Hypothalamus (tissue), 51 donors: Measurements from ENCODE around the gene DNAJA3.

Source experiments
- DNase-seq, 51 donors: peaks; one replicate each; lab custom pipeline; 2025; lab: John Stamatoyannopoulos, UW

Gene DNAJA3

DNA sequence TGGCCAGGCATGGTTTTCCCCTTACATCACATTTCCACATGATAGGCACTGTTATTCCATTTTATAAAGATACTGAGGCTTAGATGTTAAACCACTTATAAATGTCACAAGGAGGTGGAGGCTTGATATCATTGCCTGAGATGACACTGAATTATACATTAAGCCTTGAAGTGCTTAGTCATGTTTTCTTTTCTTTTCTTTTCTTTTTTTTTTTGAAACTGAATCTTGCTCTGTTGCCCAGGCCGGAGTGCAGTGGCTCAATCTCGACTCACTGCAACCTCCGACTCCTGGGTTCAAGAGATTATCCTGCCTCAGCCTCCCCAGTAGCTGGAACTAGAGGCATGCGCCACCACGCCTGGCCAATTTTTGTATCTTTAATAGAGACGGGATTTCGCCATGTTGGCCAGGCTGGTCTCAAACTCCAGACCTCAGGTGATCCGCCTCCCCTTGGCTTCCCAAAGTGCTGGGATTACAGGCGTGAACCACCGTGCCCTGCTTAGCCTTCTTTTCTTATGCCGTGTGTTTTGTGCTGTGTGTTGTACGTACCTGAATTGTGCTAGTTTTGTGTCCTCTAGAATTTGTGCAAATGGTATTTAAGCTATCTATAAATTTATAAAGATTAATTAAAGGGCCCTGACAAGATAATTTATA is 1.2 kb downstream of the DNAJA3 start:
- no peak for DNase-seq

DNA sequence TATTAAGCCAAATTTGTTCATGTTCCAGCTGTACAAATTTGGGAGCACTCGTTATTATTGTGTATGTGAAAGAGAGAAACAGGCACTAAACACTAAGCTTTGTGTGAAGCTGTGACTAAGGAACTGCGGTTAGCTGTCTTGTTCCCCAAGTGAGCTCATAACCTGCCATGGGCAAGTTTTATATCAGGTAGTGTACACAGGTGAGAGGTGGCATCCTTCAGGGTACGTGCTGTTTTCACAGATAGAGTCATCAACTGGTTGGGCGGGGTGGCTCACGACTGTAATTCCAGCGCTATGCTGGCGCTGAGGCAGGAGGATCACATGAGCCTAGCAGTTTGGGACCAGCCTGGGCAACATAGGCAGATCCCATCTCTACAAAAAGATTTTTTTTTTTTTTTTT is 2.8 kb downstream of the DNAJA3 start:
- DNase-seq, result no peak

DNA sequence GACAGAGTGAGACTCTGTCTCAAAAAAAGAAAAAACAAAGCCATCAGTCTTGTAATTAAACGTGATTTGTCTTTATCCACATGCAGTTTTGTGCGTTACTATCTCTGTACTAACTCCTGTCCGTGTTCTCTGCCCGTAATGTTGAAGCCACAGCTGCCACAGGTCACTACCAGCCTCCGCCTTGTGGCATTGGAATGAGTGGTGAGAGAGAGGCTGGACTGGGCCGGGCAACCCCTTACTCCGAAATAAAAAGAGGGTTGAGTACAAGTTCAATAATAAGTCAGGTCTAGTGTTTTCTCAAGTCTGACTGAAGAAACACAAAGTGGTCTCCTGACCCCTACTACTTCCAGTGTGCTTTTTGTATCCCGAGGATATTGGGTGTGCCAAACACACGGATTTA is 5.4 kb downstream of the DNAJA3 start:
- no peak for DNase-seq

DNA sequence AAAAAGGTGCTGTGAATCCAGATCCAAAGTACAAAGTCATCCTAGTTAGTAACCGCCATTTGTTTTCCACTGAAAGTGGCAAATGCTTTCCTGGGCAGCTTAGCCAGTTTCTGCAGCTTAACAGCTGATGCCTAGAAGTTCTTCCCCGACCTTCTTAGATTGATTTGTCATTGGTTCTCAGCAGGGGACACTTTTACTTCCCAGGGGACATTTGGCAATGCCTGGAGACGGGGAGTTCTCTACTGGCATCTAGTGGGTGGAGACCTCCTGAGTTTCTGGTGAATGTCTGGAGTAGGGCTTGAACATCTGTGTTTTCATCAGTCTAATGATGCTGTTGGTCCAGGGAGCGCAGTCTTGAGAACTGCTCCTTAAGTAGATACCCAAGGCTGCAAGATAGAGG is 7.6 kb downstream of the DNAJA3 start:
- DNase-seq, result no peak

DNA sequence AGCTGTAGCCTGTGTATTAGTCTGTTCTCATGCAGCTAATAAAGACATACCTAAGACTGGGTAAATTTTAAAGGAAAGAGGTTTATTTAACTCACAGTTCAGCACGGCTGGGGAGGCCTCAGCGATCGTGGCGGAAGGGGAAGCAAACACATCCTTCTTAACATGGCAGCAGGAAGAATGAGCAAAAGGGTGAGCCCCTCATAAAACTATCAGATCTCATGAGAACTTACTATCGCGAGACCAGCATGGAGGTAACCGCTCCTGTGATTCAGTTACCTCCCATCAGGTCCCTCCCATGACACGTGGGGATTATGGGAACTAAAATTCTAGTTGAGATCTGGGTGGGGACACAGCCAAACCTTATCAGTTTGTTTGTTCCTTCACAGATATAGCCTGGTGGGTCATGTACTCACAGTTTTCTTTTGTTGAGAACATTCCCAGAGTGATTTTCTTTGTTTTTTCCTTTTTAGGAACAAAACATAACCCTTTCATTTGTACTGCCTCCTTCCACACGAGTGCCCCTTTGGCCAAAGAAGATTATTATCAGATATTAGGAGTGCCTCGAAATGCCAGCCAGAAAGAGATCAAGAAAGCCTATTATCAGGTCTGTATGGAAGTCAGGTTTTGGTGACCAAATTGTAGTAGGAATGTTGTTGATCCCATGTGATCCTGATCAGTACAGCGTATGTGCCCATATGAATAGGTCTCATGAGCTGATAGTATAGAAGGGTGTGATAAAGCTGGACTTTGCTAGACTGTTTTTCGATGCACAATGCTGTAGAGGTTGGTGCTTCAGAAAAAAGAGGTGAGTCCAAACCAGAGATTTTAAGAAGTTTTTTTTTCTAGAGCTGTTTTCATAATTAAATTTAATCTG is 8.5 kb downstream of the DNAJA3 start:
- no peak for DNase-seq

DNA sequence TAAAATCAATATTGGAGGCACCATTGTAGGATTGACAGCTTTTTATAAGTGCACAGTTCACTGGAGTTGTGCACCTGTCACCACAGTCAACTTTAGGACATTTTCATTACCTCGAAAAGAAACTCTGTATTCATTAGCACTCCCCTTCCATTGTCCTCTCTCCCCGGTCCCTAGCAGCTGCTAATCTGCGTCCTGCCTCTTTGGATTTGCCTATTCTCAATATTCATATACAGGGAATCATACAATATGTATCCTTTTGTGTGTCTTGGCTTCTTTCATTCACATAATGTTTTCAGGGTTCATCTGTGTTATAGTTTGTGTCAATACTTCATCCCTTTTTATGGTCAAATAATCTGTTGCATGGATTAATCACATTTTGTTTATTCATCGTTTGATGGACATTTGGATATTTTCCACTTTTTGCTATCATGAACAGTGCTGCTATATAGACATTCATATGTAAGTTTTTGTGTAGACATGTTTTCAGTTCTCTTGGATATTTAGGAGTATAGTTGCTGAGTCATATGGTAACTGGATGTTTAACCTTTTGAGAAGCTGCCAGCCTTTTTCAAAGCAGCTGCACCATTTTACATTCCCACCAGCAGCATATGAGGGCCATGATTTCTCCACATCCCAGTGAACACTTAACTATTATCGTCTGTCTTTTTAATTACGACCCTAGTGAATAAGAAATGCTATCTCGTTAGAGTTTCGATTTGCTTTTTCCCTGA is 9.8 kb downstream of the DNAJA3 start:
- DNase-seq, result no peak

DNA sequence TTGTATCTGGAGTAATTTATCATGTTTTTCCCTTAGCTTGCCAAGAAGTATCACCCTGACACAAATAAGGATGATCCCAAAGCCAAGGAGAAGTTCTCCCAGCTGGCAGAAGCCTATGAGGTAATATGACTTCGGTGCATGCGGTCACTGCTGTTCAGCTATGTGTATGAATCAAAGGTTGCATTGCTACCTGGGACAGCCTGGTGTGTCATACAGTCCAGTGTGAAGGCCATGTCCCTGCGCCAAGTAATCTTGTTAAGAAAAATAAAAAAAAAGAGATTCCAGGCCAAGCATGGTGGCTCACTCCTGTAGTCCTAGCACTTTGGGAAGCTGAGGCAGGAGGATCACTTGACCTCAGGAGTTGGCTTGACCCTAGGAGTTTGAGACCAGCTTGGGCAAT is 11.7 kb downstream of the DNAJA3 start:
- no peak for DNase-seq

- no peak for DNase-seq
Observed at GRCh38 chr16:4442371-4442770, 16.7 kb downstream of the DNAJA3 start.

GRCh38 chr16:4443271-4443670 is 17.6 kb downstream of the DNAJA3 start:
- no peak for DNase-seq

GRCh38 chr16:4443986-4444385 is 18.3 kb downstream of the DNAJA3 start:
- DNase-seq, result no peak

DNA sequence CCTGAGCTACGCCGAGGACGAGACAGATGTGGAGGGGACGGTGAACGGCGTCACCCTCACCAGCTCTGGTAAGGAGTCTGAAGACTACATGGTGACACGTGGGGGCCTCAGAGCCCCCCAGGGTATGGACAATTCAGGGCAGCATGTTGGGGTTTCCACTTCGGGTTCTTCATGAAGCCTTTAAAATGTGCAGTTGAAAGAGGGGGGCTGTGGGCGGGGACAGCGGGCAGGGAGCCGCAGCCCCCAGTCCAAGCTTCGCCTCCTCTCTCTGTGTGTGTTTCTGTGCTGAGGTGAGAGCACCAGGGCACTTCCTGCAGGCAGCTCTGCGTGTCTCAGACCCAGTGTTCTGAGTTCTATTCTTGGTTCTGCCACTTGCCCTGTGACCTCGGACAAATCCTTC is 24.8 kb downstream of the DNAJA3 start:
- DNase-seq, result no peak

GRCh38 chr16:4450931-4451519 is 25.4 kb downstream of the DNAJA3 start:
- no peak for DNase-seq

DNA sequence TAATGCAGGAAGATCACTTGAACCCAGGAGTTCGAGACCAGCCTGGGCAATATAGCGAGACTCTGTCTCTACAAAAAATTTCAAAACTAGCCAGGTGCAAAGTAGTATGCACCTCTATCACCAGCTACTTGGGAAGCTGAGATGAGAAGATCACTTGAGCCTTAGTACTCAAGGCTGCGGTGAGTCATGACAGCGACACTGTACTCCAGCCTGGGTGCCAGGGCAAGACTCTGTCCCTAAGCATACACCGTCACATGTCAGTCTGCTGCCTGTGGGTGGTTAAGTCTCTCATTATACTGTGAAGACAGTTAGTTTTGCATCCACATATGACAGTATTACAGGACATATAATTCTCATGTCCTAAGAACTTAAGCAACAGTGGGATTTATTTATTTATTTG is 27.0 kb downstream of the DNAJA3 start:
- DNase-seq, result no peak

- DNase-seq, result no peak
Observed at GRCh38 chr16:4454623-4455022, 29.0 kb downstream of the DNAJA3 start.

DNA sequence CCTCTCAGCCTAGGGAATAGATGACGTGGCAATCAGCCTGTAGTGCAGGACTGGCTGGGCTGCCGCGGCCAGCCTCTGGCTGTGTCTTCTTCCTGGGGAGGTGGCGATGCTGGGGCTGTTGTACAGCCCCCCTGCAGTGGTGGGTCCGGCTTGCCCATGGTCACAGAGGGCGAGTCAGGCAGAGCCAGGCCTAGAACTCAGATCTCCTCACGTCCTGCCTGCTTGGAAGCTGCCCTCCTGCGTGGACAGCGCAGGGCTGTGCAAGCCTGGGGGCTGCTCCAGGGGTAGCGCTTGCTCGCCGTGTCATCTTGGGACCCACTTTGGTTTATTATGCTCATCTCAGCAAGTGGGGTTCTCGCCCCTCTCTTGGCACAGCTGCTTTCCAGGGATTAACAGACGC is 29.4 kb downstream of the DNAJA3 start:
- no peak for DNase-seq

GRCh38 chr16:4455951-4456350 is 30.3 kb downstream of the DNAJA3 start:
- DNase-seq, result no peak

DNA sequence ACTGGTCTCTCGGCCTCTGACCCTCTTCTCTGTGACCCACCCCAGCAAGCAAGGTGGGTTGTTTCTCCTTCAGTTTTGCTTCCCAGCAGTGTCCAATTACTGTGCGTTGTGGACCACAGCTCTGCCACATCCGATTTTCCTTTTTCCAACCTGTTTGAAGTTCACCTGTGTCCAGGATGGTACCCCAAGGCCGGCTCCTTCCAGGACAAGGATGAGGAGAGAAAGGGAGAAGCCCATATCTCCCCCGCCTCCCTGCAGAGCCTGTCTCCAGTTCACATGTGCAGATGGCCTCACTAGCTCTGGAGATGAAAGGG is 35.2 kb downstream of the DNAJA3 start:
- DNase-seq, result peak in 3 of 51 donors; percentile 42 to 47 (median 43)

DNA sequence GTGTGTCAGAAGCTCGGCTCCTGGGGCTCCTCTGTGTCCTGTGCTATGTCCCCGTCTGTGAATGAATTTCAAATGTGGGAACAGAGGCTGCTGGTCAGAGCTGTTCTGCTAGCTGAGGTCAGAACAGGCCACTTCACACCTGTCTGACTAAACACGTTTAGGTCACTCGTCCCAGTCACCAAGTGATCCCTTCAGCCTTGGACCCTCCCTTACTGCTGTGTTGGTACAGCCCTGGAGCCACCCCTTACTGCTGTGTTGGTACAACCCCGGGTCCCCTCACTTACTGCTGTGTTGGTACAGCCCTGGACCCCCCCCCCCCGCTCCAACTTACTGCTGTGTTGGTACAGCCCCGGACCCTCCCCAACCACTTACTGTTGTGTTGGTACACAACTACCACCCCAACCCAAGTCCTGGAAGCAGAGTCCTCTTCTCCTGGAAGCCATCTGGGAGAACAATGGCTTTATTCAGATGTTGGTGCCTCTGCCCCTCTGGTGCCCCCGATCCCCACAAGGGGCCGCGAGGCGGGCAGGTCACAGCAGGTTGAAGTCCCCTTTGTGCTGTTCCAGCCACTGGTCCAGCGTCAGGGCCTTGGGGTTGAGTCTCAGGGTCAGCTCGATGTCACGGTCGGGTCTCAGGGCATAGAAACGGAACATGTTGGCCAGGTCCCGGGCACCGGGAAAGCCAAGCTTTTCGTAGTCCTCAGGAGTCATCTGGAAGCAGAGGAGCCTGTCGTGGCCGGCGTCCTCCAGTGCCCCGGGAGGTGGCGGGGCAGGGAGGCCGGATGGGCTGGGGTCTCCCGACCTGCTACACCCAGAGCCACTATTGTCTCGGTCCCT is 35.8 kb downstream of the DNAJA3 start:
- peak in 28 of 51 donors; percentile 5 to 64 (median 26) for DNase-seq

DNA sequence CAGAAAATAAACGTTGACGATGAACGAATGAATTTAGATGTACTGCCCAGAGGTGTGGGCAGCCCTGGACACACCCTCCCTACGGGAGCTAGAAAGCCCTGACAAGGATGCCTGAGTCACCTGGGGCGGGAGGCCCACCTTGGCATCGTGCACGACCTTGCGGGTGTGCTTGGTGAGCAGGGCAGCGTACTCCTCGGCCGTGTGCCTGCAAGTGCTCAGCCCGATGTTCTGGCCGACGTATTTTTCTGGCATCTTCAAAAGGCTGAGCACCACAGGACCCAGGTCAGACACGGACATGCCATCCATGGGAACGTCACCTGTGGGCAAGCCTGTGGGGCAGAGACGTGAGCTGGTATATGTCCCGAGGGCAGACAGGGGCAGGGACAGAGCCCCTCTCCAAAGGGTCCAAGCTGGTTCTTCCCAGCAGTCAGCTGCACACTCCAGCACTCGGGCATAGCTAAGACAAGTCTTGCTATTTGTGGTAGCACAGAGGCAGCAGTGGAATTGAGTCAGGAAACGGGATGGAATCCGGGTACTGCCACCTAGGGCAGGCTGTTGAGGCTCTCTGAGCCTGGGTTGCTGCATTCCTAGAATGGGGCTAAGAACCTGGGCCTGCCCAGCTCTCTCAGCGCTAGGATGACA is 38.0 kb downstream of the DNAJA3 start:
- no peak for DNase-seq
